NCI-H187 treated with DMSO at 0.1 percent for 48 hours (cell line): ENCODE results near the gene HSF2BP.
"Not testable (repeated sequence)": the region's sequence is repeated elsewhere in the genome, so short reads cannot be mapped to it uniquely, and the experiment has no call there.

Source experiments
- DNase-seq: peaks from one replicate; lab custom pipeline; 2025; lab: John Stamatoyannopoulos, UW

Gene HSF2BP

GRCh38 chr21:43659136-43660000 lies at the start of gene HSF2BP, which contains the start of gene RRP1B:
Gene HSF2BP, minus strand, starts transcription at chr21:43659488. Its CDS starts 1,392 bp downstream, at chr21:43658096.
Gene RRP1B, plus strand, starts transcription at chr21:43659560. Its CDS starts 105 bp downstream, at chr21:43659665.
- DNase-seq, result peak; percentile 38

- DNase-seq, result no peak
These were observed 49.6 kb upstream of the HSF2BP start for GRCh38 chr21:43708745-43709381.

- DNase-seq, result no peak
These were observed 48.2 kb upstream of the HSF2BP start for GRCh38 chr21:43707462-43707861.

DNA sequence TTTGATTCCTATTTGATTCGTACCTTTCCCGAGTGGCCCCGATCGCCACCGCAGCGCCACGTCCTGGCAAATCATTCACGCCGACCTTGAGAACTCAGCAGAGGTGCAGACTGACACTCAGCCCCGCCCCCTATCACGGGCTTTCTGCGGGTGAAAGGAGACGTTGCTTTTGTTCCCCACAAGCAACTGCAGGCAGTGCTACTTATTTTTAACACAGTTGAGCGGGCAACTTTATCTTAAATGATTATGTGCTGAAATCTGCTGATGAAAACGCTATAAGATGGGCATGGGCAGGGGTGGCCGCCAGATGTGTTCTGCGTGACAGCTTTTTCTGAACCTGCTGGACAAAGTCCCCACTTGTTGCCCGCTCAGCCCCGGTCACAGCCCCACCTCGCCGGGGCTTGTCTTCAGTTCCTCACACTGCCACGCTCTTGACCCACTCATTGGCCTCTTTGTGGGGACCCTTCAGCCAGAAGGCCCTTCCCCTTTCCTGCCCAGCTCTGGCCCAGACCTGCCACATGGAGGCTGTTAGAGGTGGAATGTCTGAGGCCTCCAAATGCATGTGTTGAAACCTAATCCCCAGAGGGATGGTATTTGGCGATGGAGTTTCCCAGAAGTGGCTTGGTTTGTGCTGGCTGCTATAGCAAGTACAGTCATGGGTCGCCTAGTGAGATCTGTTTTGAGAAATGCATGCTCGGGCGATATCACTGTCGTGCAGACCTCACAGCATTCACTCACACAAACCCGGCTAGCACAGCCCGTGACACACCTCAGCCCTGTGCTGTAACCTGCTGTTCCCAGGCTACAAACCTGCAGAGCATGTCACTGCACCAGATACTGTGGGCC lies 44.0 kb upstream of the HSF2BP start:
- no peak for DNase-seq

DNA sequence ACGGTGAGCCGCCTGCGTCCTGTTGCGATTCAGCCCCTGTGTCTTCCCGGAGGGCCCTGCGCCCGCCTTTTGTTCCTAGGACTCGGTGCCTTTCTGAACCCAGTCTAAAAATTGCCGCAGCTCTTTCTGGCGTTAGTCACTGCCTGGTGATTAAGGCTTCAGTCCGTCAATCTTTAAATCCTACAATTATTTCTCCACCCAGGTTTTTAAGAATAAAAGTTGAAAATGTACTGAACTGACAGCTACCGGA lies 43.4 kb upstream of the HSF2BP start:
- no peak for DNase-seq

GRCh38 chr21:43701936-43702784 lies 42.9 kb upstream of the HSF2BP start:
- DNase-seq, result no peak

GRCh38 chr21:43699933-43700599 lies 40.8 kb upstream of the HSF2BP start:
- no peak for DNase-seq

GRCh38 chr21:43699492-43699777 lies 40.1 kb upstream of the HSF2BP start:
- not testable (repeated sequence) for DNase-seq

DNA sequence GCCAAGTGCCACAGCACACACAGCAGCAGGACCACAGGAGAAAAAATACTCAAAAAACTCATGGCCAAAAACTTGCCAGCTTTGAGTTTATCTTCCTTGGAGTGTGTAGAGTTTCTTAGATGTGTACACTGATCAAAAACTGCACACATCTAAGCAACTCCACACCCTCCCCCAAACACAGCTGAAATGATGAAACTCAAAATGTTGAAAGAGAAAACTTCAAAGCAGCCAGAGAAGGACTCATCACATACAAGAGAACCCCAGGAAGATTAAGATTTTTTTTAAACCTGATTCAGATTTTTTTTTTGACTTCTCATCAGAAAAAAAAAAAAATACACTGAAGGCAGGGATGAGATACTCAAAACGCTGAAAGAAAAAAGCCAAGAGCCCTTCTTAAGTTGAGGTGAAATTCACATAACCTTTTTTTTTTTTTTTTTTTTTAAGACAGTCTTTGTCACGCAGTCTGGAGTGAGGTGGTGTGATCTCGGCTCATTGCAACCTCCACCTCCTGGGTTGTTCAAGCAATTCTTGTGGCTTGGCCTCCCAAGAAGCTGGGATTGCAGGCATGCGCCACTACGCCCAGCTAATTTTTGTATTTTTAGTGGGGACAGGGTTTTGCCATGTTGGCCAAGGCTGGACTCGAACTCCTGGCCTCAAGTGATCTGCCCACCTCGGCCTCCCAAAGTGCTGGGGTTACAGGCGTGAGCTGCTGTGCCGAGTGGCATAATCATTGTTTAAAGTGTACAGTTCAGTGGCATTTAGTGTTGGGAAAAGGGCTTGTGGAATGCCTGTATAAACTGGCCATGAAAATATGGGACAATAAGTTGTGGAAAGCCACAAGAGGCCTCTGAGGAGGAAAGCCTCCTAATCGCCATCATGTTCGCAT lies 38.7 kb upstream of the HSF2BP start:
- DNase-seq, result no peak

GRCh38 chr21:43696214-43696613 lies 36.9 kb upstream of the HSF2BP start:
- no peak for DNase-seq

GRCh38 chr21:43694437-43695079 lies 35.3 kb upstream of the HSF2BP start:
- DNase-seq, result no peak

DNA sequence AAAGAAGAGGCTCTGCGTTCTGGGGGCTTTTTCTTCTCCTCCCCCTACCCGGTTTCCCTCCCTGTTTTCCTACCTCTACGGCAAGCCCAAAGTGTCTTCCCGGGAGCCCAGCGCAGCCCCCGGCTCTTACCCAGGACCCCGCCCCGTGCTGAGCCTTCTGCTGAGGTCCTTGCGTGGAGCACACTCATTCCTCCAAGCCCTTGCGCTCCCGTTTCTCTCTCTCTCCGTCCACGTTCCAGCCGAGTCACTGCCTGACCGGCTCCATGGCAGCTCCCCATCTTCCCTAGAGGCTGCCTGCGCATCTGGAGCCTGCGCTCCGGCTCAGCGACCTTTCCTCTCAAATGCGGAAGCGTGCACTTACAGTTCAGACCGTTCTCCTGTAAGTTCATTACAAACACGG lies 34.7 kb upstream of the HSF2BP start:
- no peak for DNase-seq

- DNase-seq, result no peak
These were observed 33.7 kb upstream of the HSF2BP start for GRCh38 chr21:43692949-43693348.

- no peak for DNase-seq
These were observed 32.5 kb upstream of the HSF2BP start for GRCh38 chr21:43691801-43692200.

- no peak for DNase-seq
These were observed 32.0 kb upstream of the HSF2BP start for GRCh38 chr21:43691086-43691795.

- DNase-seq, result no peak
These were observed 31.1 kb upstream of the HSF2BP start for GRCh38 chr21:43690346-43690745.

DNA sequence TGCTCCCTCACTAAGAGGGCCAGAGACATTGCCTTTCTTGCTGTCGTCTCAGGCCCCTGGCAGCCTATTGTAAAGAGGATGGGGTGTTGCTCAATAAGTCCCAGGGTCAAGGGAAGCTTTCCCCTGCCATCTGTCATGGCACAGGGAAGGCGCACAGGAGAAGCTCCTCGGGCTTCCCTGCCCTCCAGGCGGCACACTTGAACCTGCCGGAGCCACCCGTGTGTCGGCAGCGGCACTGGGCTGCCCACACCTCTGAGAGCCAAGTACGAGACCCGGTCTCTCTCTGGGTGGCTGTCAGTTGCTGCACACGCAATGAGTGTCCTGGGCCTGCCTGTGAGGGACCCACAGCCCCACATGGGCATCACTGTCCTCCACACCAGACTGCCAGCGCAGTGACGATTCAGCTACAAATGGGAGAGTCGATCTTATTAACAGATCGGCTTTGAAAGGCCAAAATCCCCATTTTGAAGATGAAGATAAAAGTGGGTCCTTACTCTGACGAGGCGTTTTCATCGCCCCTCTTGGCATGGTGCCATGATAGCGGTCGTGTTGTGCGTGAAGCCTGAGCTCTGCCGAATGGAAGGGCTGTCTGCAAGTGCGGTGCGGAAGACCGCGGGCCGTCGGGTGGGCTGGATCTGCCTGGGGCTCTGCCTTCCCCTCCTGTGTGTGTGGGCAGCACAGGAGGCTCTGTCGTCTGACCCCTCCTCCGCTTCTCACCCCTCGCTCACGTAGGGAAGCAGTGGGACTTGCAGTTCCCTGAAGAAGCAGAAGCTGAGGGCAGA lies 30.5 kb upstream of the HSF2BP start:
- DNase-seq, result no peak

DNA sequence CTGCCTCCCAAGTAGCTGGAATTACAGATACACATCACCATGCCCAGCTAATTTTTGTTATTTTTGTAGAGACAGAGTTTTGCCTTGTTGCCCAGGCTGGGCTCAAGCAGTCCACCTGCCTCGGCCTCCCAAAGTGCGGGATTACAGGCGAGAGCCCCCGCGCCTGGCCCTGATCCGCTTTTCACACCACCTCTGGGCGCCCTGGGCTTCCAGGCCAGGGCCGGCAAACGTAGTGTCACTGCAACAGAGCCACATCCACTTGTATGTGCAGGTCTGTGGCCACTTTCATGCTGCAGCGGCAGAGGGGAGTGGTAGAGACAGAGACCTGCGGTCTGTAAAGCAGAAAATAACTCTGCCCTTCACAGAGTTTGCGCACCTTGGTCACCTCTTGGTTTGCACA lies 29.6 kb upstream of the HSF2BP start:
- no peak for DNase-seq
